NCI-H526 treated with DMSO at 0.1 percent for 48 hours (cell line): ENCODE data around the gene DNMT3A.

ENCODE experiments used
- DNase-seq: peaks from one replicate; lab custom pipeline; 2025; lab: John Stamatoyannopoulos, UW

DNMT3A gene

GRCh38 chr2:25343187-25343825 is 1.6 kb upstream of the DNMT3A start:
- no peak for DNase-seq

DNA sequence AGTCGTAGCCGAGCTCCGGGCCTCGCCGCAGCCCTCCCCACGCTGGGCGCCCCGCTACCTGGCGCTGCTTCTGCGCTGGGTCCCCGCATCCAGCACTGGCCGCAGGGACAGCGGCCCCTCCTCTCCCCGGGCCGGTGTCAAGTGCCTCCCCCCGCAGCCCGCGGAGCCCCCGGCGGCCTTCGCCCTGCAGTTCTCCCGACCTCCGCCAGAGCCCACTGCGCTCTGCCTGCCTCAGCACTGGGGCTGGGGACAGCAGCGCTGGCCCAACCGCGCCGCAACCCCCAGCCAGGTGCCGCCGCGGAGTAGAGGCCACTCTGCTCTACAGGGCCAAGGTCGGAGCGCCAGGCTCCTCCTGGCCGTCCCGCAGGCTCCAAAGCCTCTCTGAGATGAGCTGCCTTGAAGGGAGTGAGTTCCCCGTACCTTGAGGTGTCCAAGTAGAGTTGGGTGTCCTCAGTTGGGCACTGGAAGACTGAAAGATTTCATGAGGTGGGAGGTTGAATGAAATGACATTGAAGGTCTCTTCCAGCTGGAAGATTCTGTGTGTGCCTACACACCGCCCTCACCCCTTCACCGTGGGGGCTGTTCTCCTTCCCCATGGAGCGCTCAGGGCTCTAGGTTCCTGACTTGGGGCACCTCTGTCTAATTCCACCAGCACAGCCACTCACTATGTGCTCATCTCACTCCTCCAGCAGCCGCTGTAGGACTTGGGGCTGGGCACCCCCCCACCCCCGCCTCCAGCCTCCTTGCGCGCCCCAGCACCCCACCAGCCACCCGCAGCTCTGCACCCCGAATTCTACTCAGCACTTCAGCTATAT is 854 bp upstream of the DNMT3A start:
- peak; percentile 60 for DNase-seq

DNA sequence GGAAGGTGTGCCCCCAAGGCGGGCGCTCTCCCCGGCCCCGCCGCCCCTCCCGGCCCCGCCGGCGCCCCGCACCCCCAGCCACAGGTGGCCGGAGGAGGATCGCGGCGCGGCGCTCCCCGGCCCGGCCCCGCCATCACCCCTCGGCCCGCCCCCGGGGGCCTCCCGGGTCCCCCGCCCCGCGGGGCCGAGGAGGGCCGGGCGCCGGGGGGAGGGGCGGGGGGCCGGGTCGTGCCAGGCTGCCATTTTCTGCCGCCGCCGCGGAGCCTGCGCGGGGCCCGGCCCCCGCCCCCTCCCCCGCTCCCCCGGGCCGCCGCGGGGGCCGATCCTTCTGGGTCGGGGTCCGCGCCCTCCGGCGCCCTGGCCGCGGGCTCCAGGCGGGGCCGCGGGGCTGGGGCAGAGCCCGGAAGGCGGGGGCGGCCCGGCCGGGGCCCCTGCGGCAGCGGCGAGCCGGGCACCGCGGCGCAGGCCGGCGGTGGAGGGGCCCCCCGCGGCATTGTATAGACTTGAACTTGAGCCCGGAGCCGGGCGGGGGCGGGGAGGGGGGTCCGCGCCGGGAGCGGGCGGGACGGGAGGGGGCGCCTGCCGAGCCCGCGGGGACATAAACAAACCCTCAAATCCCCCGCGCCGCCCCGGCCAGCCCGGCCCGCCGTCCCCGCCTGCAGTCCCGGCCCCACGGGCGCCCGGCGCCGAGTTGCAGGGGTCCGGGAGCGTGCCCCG is 556 bp downstream of the DNMT3A start:
- no peak for DNase-seq

DNA sequence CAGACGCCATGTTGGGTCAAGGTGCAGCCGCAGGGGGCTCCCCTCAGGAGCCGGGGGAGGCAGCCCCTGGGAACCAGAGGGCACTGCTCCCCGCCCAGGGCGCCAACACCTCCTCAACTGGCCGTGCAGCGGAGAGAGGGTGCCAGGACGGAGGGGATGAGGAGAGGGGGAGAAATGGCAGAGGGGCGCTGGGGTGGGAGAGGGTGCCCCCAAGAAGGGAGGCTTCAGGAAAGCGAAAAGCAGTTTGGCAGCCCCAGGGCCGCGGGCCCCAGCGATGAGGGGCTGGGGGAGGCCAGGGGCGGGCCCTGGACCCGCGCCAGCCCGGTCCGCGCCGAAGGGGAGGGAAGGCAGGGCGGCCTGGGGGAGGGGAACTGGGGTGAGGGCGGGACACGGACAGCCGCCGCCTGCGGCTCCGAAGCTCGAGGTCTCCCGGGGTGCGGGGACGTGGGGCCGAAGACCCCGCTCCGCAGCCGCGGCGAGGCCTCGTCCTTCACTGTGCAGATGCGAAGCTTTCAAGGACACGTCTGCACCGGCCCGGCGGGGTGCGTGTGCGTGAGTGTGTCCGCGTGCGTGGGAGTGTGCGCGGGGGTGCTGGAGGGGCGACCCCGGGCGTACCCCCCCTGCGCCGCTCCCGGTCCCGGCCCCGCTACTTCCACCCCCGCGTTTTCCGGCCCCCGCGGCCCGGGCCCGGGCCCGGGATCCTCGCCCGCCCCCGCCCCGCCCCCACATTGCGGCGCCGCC is 1.4 kb downstream of the DNMT3A start:
- DNase-seq, result no peak

DNA sequence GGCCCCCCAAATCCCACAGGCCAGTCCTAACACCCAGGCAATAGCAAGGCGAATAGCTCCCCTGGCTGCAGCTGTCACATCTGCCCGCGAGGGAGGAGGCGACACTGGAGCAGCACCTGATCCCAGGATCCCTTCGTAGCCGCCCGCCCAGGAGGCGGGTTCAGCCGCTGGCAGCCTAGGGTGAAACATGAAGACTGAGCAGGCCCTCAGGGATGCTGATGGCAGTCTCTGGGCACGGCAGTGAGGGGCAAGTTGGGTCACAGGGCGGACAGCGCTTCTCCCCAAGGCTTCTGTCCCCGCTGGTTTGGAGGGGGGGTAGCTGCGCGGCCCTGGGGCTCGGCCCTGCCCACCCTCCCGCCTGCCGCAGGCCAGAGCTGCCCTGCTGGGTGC is 1.9 kb downstream of the DNMT3A start:
- peak; percentile 14 for DNase-seq

- no peak for DNase-seq
Observed at GRCh38 chr2:25339211-25339674, 2.5 kb downstream of the DNMT3A start.

DNA sequence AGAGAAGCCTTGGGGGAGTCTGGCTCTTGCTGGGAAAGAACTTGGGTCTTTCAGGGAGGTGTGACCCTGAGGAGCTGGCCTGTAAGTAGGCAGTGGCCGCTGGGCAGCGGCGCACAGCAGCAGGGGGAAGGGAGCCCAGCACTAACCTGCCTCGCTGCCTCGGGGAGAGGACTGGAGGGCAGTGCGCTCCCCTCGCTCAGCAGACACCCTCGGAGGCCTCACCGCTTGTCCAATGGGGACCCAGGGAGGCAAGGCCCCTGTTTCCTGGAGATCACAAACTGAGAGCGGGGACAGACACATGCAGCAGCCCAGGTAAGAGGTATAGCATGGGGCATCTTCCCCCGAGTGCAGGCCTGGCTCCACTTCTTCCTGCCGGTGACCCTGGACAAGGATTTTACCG is 3.3 kb downstream of the DNMT3A start:
- DNase-seq, result no peak

DNA sequence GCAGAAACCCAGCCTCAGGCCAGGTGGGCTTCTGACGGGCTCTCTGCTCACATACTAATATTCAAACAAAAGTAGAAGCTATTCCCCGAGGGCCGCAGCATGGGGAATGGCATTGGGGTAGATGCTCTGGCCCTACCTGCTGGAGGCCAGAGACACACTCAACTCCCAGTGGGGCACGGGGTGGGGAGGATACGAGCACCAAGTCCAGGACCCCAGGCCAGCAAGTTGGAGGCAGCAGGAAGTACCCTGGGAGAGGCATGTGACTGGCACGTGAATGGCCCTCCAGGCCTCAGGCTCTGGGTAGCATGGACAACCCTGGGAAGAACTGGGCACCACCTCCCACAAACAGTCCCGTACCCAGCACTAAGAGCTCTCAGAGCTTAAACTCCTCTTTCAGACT is 3.8 kb downstream of the DNMT3A start:
- DNase-seq, result no peak

DNA sequence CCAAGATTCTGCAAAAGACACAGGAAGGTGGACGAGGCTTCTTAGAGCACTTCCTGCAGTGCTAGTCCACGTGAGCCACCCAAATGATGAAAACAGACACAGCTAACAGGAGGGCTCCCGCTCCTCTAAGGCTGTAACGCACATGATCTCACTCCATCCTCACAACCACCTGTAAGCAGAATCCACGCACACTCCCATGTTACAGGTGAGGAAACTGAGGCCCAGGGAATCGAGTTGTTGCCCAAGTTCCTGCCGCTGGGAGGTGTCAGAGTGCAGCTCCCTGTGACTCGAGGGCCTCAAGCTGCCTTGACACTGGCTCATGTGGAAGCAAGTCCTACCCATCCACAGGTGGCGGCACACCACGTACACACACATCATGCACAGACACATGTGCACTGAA is 4.4 kb downstream of the DNMT3A start:
- DNase-seq, result no peak

- DNase-seq, result no peak
Observed at GRCh38 chr2:25336383-25336841, 5.3 kb downstream of the DNMT3A start.

- DNase-seq, result no peak
Observed at GRCh38 chr2:25335971-25336370, 5.8 kb downstream of the DNMT3A start.

DNA sequence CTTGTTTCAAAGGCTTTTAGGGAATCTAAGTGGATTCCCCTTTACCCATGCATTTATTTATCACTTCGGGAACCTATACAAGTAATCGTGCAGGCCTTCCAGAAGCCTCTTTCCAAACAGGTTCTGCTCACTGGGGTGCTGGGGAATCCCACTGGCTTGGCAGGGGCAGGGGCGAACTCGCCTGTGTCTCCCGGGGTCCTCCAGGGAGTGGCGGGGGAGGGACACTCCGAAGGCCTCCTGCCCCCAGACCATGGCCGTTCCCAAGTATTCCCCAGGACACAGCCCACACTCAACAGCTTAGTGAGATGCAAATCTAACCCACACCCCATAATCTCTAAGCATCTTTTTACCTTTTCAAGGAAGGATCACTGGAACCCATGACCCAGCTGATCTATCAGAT is 6.5 kb downstream of the DNMT3A start:
- DNase-seq, result no peak

- no peak for DNase-seq
Observed at GRCh38 chr2:25334482-25334881, 7.2 kb downstream of the DNMT3A start.

DNA sequence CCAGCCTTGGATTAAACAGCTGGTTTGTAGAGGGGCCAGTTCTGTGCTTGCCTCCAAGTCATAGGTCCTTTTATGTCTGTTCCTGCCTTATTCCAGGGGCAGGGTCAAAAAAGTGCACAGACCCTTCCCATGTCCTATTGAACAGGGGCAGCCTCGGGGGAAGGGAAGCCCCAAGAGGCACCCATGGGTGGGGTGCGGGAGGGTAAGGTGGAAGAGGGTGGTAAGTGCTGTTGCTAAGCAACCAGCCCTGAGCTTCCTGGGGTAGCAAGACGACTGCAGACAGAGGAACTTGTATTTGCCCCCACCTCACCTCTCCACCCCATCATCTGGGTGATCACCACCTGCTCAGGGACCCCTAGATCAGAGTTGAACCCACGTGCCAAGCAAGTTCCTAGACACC is 7.7 kb downstream of the DNMT3A start:
- no peak for DNase-seq

DNA sequence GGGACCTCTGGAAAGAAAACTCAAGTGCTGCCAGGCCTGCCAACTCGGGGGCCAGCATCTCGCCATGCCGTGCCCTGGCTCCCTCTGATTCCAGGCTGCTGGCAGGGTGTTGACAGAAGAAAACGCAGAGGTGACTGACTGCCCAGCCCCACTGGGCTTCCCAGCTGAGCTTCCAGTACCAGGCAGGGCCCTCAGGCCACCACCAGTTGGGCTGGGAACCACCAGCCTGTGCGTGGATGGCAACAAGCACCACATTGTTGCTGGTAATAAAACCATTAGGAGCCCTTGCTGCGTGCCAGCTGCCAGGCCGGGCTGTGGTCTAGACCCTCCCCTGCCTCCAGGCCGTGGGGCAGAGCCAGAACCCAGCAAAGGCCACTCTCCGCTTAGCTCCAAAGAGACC is 9.2 kb downstream of the DNMT3A start:
- DNase-seq, result no peak

GRCh38 chr2:25331686-25332365 is 9.9 kb downstream of the DNMT3A start:
- DNase-seq, result no peak

DNA sequence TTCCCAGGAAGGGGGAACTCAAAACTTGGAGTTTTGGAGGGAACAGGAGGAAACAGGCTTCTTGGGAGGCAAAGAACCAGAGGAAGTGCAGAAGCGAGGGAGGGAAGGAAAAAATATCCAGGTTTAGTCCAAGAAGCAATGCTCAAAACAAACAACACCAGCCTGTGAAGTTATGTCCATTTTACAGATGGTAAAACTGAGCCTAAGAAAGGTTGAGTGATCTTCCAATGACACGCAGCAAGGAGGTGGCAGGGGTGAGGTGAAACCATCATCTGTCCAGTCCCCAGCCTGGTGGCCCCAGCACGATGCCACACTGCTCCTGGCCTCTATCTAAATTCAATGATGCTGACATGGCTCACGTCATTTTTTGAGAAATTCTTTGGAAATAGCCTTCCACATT is 10.8 kb downstream of the DNMT3A start:
- no peak for DNase-seq

- no peak for DNase-seq
Observed at GRCh38 chr2:25330273-25330672, 11.5 kb downstream of the DNMT3A start.

GRCh38 chr2:25328152-25329085 is 13.3 kb downstream of the DNMT3A start:
- no peak for DNase-seq

DNA sequence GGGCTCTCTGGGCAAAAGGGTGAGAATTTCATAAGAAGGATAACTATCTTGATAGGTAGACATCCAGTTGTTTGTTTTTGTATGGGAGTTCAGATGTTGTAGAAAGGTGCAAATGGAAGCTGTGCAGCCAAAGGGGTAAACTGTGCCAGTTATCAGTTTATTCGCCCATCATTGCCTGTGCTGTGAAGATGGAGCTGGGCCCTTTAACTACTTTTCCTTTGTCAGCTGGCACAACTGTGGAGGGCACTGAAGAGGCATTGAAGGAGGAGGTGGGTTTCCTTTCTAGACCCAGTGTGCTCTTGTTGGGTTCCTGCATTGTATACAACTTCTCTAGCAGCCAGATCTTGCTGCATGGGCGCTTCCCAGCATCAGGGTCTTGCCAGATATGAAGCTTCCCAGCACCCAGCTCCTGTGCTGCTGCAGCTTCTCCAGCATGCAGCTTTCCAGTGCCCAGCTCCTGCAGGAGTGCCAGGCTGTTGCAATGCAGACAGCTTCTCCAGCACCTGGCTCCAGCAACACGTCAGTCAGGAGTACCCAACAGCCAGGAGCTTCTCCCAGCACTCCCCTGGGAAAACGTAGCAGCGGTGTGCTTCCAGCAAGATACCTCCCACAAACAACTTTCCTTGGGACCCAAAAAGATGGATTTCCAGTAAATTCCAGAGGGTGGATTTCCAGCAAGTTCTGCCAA is 15.3 kb downstream of the DNMT3A start:
- no peak for DNase-seq
